Upper lobe of left lung (tissue), 6 donors: ENCODE data around the gene C10orf143. TPM values are rescaled to one million over a fixed set of nuclear protein-coding genes. Genes with fewer than 3 reads are reported as not detected.

ENCODE experiments used
- ATAC-seq, 2 donors: fragments of 200-7000 bp; cut with Tn5 transposase; one replicate each; pipeline ENCODE4 v1.9.1; 2022; ENCODE audit warnings: mild to moderate bottlenecking in 2 of 2, moderate library complexity in 2 of 2; ENCODE audit not compliant: low FRiP score in 2 of 2
- DNase-seq, 2 donors: peaks; one replicate each; pipeline ENCODE4 v3.0.0-alpha.2; 2019 to 2020
- H3K27ac ChIP-seq, 4 donors: fragments of 200-600 bp; sonication (generic); one replicate each; pipeline ENCODE4 v1.5.1; 2016 to 2019
- H3K27me3 ChIP-seq, 4 donors: fragments of 200-600 bp; sonication (generic); one replicate each; pipeline ENCODE4 v1.5.1; 2017 to 2019
- H3K36me3 ChIP-seq, 4 donors: fragments of 200-600 bp; sonication (generic); one replicate each; pipeline ENCODE4 v1.5.1; 2016 to 2019
- H3K4me1 ChIP-seq, 4 donors: fragments of 200-600 bp; sonication (generic); one replicate each; pipeline ENCODE4 v1.5.1; 2018 to 2019
- H3K4me3 ChIP-seq, 4 donors: fragments of 200-600 bp; sonication (generic); one replicate each; pipeline ENCODE4 v1.5.1; 2017 to 2019; ENCODE audit warnings: mild to moderate bottlenecking in 2 of 4, moderate library complexity in 1 of 4
- H3K9me3 ChIP-seq, 4 donors: fragments of 200-600 bp; sonication (generic); one replicate each; pipeline ENCODE4 v1.5.1; 2018 to 2019
- EP300 ChIP-seq, 4 donors: sonication (generic); formaldehyde crosslinking; IDR thresholded peaks; one replicate each; pipeline ENCODE4 v1.5.1; 2017; ENCODE audit warnings: antibody characterized with exemption in 4 of 4, control low read depth in 2 of 4
- POLR2A ChIP-seq, 4 donors: fragments of 450-650 bp; IDR thresholded peaks; one replicate each; pipeline ENCODE4 v1.5.1; 2016 to 2017; ENCODE audit warnings: antibody characterized with exemption in 4 of 4, mild to moderate bottlenecking in 2 of 4
- POLR2AphosphoS5 ChIP-seq, 2 donors: sonication (generic); formaldehyde crosslinking; IDR thresholded peaks; one replicate each; pipeline ENCODE4 v1.5.1; 2017; ENCODE audit warnings: antibody characterized with exemption in 2 of 2
- WGBS, 2 donors: methylation state at CpG; one replicate each; pipeline ENCODE4 v1.1.5; 2017 to 2018; 5-methylcytosine and 5-hydroxymethylcytosine counted together
- total RNA-seq, 6 donors: library from RNA; depleted of rRNA in 4 of 6; stranded (reverse); fragments of >200 nt in 4 of 6; gene quantifications; one replicate each; pipeline versions ENCODE4 v1.1.0 to v1.2.1, GENCODE V29; 2016 to 2021
- TF ChIP-seq, protein P1 (sequence below), 6 experiments: fragments of 450-650 bp in 4 of 6; fragments of 200-600 bp in 2 of 6; sonication (generic) in 2 of 6; IDR thresholded peaks; one replicate each; pipeline ENCODE4 v1.5.1; 2016 to 2019; ENCODE audit warnings: antibody characterized with exemption in 6 of 6
- donor health status: DM: no; HTN: no; CAD: no; lungs with moderate emphysema.
- donor health status: DM: no; HTN: yes; CAD: no; lungs with severe emphysema.

C10orf143 gene
- total RNA-seq, 6 donors from 2014 or later = 0.55 to 6.0 (median 4.4) TPM; not detected in 1

DNA sequence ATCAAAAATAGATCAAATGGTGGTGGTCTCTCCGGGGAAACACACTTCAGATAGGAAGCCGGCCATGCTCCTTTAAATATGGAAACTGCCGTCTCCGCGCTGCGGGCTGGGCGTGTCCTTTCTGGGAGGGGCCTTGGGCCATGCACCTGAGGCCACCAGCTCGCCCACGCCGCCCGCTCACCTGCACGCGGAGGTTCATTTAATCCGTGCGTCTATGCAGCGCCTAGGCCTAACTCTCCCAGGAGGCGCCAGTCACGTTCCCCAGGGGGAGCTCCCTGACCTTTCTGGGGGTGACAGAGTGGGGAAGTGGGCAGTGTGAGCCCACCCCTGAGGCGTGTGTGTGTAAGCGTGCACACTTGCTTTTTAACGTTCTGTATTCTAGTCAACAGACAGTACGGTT, 64.0 kb downstream of the C10orf143 start:
- H3K27ac ChIP-seq = no peak overlapping the region
- peaks cover 0 to 6% (median 0%) of the 10 kb centered on the region in 4 donors for H3K27me3 ChIP-seq
- TF ChIP-seq, protein P1, sequence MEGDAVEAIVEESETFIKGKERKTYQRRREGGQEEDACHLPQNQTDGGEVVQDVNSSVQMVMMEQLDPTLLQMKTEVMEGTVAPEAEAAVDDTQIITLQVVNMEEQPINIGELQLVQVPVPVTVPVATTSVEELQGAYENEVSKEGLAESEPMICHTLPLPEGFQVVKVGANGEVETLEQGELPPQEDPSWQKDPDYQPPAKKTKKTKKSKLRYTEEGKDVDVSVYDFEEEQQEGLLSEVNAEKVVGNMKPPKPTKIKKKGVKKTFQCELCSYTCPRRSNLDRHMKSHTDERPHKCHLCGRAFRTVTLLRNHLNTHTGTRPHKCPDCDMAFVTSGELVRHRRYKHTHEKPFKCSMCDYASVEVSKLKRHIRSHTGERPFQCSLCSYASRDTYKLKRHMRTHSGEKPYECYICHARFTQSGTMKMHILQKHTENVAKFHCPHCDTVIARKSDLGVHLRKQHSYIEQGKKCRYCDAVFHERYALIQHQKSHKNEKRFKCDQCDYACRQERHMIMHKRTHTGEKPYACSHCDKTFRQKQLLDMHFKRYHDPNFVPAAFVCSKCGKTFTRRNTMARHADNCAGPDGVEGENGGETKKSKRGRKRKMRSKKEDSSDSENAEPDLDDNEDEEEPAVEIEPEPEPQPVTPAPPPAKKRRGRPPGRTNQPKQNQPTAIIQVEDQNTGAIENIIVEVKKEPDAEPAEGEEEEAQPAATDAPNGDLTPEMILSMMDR (IDR thresholded peaks at IDR 0.05) = no peak
- TF ChIP-seq POLR2A (IDR thresholded peaks at IDR 0.05) (no peak), POLR2AphosphoS5 (IDR thresholded peaks at IDR 0.05) (no peak)
- ATAC-seq (no peak), DNase-seq (peak in 1 of 2 donors; percentile 74)
- no peaks in the 10 kb centered on the region for H3K9me3 ChIP-seq
- WGBS, 2 donors = 75% methylated on average over 22 of the region's 22 CpGs
- H3K4me3 ChIP-seq = no peak overlapping the region
- H3K36me3 ChIP-seq = no peaks in the 10 kb centered on the region
- H3K4me1 ChIP-seq = no peaks in the 10 kb centered on the region

DNA sequence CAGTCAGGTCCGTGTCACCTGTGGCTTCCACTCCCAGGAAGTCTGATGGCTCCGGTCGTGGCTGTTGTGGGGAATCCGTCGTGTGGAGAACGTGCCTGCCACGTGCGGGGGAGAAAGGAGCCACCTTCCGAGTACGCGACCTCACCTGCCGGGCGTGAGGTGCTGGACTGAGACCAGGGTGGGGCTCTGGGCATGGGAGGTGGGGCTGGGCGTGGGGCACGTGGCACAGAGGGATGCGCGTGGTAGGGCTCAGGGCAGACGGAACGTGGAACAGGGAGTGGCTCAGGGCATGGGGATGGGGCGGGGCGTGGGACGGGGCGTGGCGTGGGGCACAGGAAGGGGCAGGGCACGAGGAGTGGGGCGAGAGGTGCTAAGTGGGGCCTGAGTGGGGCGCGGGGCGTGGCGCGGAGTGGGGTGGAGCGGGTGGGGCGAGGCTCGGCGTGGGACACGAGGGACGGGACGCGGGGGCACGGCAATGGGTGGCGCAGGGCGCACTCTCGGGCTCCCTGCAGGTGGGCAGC, 64.8 kb downstream of the C10orf143 start:
- no peaks in the 10 kb centered on the region for H3K36me3 ChIP-seq
- H3K27ac ChIP-seq = no peak overlapping the region
- H3K27me3 ChIP-seq = peaks cover 0 to 6% (median 0%) of the 10 kb centered on the region in 4 donors
- WGBS, 2 donors = 91 to 92% methylated on average over 41 to 42 of the region's 43 CpGs
- no peaks in the 10 kb centered on the region for H3K9me3 ChIP-seq
- peak in 1 of 2 donors; percentile 19 for ATAC-seq
- H3K4me3 ChIP-seq = no peak overlapping the region
- DNase-seq = peak in 1 of 2 donors; percentile 79
- TF ChIP-seq, protein P1 (IDR thresholded peaks at IDR 0.05) = no peak
- TF ChIP-seq EP300 (IDR thresholded peaks at IDR 0.05) = no peak
- TF ChIP-seq POLR2A (IDR thresholded peaks at IDR 0.05) = no peak
- no peak for TF ChIP-seq POLR2AphosphoS5 (IDR thresholded peaks at IDR 0.05)
- H3K4me1 ChIP-seq = no peaks in the 10 kb centered on the region

DNA sequence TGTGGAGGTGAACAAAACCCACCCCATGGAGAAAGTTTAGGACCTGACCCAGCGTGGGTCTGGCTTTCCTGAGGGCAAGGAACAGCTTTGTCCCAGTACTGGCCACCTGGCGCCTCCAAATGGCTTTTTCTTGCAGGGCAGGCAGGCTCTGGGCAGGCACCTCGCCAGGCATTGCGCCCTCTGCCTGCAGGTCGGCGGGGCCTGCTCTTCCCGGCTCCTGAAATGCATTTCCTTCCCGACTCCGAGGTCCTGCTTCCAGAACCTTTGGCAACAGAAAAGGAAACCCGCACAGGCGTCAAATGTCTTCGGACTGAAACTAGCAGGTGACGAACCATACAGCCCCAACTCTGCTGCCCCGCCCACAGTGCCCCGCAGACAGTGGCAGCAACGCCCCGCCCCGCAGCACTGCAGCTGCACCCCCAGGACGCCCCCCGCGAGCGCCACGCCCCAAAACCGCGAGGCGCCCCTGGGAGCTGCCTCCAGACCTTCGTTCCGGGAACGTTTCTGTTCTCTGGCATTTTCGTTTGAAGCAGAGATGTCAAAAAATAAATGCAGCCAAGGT, 65.5 kb downstream of the C10orf143 start:
- H3K4me3 ChIP-seq = no peak overlapping the region
- TF ChIP-seq EP300 (IDR thresholded peaks at IDR 0.05) = no peak
- no peak for TF ChIP-seq POLR2AphosphoS5 (IDR thresholded peaks at IDR 0.05)
- TF ChIP-seq POLR2A (IDR thresholded peaks at IDR 0.05) = no peak
- TF ChIP-seq, protein P1 (IDR thresholded peaks at IDR 0.05) = no peak
- no peak for ATAC-seq

DNA sequence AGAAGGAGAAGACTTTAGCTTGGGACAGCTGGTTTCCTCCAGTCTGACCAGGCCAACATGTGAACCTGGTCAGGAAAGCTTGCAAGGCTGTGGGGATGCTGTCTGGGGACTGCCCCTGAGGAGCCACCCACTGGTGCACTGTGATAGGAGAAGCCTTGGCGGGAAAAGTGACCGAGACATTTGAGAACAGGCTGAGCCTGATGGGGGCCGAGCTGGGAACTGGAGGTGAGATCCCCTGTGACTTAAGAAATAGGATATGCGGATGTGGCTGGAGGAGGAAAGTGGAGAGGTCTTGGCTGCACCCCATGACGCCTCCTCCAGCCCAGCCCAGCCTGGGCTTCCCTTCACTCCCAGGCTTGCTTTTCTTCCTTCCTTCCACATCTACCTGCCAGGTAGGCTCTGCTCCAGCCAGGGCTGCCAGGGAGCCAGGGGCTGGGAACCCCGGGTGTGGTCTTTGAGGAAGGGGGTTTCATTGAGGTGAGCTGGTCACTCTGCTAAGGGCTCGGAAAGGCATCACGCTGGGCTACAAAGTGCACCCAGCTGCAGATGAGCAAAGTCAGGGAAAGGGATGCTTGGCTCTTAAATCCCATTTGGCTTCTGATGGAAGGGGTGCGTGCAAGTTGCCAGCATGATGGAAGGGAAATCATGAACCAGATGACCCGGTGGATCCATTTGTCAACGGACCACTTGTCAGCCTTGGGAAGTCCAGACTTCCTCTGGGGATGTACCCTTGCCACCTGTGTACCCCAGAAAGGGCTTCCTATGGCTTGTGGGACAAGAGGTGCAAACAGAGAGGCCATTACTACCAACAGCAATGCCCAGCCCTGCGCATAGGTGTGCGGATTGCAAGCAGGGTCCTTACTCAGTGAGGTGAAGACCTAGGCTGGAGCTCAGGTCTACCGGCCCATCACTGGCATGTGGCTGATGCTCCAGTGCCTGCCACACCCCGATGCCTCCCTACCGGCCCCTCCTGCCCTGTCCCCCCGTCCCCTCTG, 66.3 kb downstream of the C10orf143 start:
- H3K9me3 ChIP-seq = no peaks in the 10 kb centered on the region
- no peaks in the 10 kb centered on the region for H3K36me3 ChIP-seq
- no peak overlapping the region for H3K4me3 ChIP-seq
- no peak overlapping the region for H3K27ac ChIP-seq
- H3K4me1 ChIP-seq = no peaks in the 10 kb centered on the region
- no peak for DNase-seq
- H3K27me3 ChIP-seq = peaks cover 0 to 6% (median 0%) of the 10 kb centered on the region in 4 donors
- TF ChIP-seq POLR2AphosphoS5 (IDR thresholded peaks at IDR 0.05) (no peak), POLR2A (IDR thresholded peaks at IDR 0.05) (no peak)
- TF ChIP-seq, protein P1 (IDR thresholded peaks at IDR 0.05) = no peak
- 76 to 81% methylated on average over 13 to 17 of the region's 17 CpGs for WGBS, 2 donors
- ATAC-seq = no peak

More for the DNA sequence above, 65.5 kb downstream of the C10orf143 start:
- peaks cover 0 to 6% (median 0%) of the 10 kb centered on the region in 4 donors for H3K27me3 ChIP-seq
- H3K9me3 ChIP-seq = no peaks in the 10 kb centered on the region
- H3K36me3 ChIP-seq = no peaks in the 10 kb centered on the region
- WGBS, 2 donors = 60 to 69% methylated on average over 27 to 30 of the region's 30 CpGs
- H3K4me1 ChIP-seq = no peaks in the 10 kb centered on the region
- H3K27ac ChIP-seq = no peak overlapping the region
- peak in 1 of 2 donors; percentile 65 for DNase-seq
